DOHH2 (cell line): Measurements from ENCODE around the gene LYZL1.
"Not testable (repeated sequence)": the region's sequence is repeated elsewhere in the genome, so short reads cannot be mapped to it uniquely, and the experiment has no call there.

ENCODE experiments used
- H3F3A ChIP-seq: fragments of 200-600 bp; sonication (generic), shearing (Covaris generic); 2 replicates; pipeline ENCODE4 v1.6.0; 2016; ENCODE audit warnings: antibody characterized with exemption, mild to moderate bottlenecking; ENCODE audit not compliant: control insufficient read depth, insufficient read depth
- H3K27ac ChIP-seq: fragments of 200-600 bp; sonication (generic); 2 replicates; pipeline ENCODE4 v1.5.1; 2014; ENCODE audit warnings: low read depth, mild to moderate bottlenecking, low read length, moderate library complexity
- H3K27me3 ChIP-seq: fragments of 200-600 bp; sonication (generic); 2 replicates; pipeline ENCODE4 v1.6.1; 2014; ENCODE audit warnings: mild to moderate bottlenecking, low read length, mixed read lengths; ENCODE audit not compliant: control insufficient read depth
- H3K36me3 ChIP-seq: fragments of 200-600 bp; sonication (generic); 2 replicates; pipeline ENCODE4 v1.6.1; 2014; ENCODE audit warnings: mild to moderate bottlenecking, low read length, moderate library complexity, mixed read lengths; ENCODE audit not compliant: control insufficient read depth
- H3K4me1 ChIP-seq: fragments of 200-600 bp; sonication (generic); 2 replicates; pipeline ENCODE4 v1.6.1; 2014; ENCODE audit warnings: mild to moderate bottlenecking, low read length, mixed read lengths; ENCODE audit not compliant: control insufficient read depth
- H3K4me2 ChIP-seq: fragments of 200-600 bp; sonication (generic); 2 replicates; pipeline ENCODE4 v1.6.0; 2014; ENCODE audit warnings: mild to moderate bottlenecking, low read length, moderate library complexity
- H3K4me3 ChIP-seq: fragments of 200-600 bp; sonication (generic); 2 replicates; pipeline ENCODE4 v1.5.1; 2014; ENCODE audit warnings: mild to moderate bottlenecking, low read length, mixed read lengths
- H3K79me2 ChIP-seq: fragments of 200-600 bp; sonication (generic); 2 replicates; pipeline ENCODE4 v1.6.1; 2014; ENCODE audit warnings: mild to moderate bottlenecking, low read length, mixed read lengths; ENCODE audit not compliant: control insufficient read depth
- H3K9me2 ChIP-seq: fragments of 200-600 bp; sonication (generic); replicated peaks from 2 replicates; pipeline ENCODE4 v1.6.1; 2014; ENCODE audit warnings: mild to moderate bottlenecking, low read length, mixed read lengths; ENCODE audit not compliant: control insufficient read depth
- H3K9me3 ChIP-seq: fragments of 200-600 bp; sonication (generic); 2 replicates; pipeline ENCODE4 v1.6.1; 2014; ENCODE audit warnings: antibody characterized with exemption, low read length, mixed read lengths; ENCODE audit not compliant: control insufficient read depth, insufficient read depth
- H4K20me1 ChIP-seq: fragments of 200-600 bp; sonication (generic); 2 replicates; pipeline ENCODE4 v1.6.0; 2014; ENCODE audit warnings: low read depth, mild to moderate bottlenecking, antibody characterized with exemption, low read length, moderate library complexity; ENCODE audit not compliant: control insufficient read depth, insufficient read depth
- CTCF ChIP-seq: fragments of 200-600 bp; sonication (generic); IDR thresholded peaks from one replicate; pipeline ENCODE4 v1.5.1; 2014; ENCODE audit warnings: antibody characterized with exemption, mild to moderate bottlenecking, low read depth, low read length; ENCODE audit not compliant: poor library complexity, severe bottlenecking
- EZH2phosphoT487 ChIP-seq: fragments of 200-600 bp; sonication (generic); IDR thresholded peaks from 2 replicates; pipeline ENCODE4 v1.6.1; 2017; ENCODE audit warnings: borderline replicate concordance, mild to moderate bottlenecking, antibody characterized with exemption, low read length, moderate library complexity, mixed read lengths

The LYZL1 gene

GRCh38 chr10:29287635-29288034 is 1.2 kb upstream of the LYZL1 start:
- Histone ChIP-seq H3K4me3 (no peak overlapping the region), H3K9me2 (no peaks in the 10 kb centered on the region), H3K27me3 (peaks cover 14% of the 10 kb centered on the region), H3K36me3 (no peaks in the 10 kb centered on the region), H3K4me1 (no peaks in the 10 kb centered on the region), H3F3A (no peaks in the 10 kb centered on the region), H3K27ac (no peak overlapping the region), H3K79me2 (no peaks in the 10 kb centered on the region), H3K9me3 (no peaks in the 10 kb centered on the region), H4K20me1 (no peaks in the 10 kb centered on the region), H3K4me2 (no peak overlapping the region)
- TF ChIP-seq CTCF (no peak), EZH2phosphoT487 (no peak)

- not testable (repeated sequence) for H3K9me3 ChIP-seq, H3K4me3 ChIP-seq, H4K20me1 ChIP-seq, H3K79me2 ChIP-seq, H3K36me3 ChIP-seq, H3F3A ChIP-seq, H3K4me2 ChIP-seq, H3K27ac ChIP-seq, H3K4me1 ChIP-seq, H3K9me2 ChIP-seq, H3K27me3 ChIP-seq
Measured at GRCh38 chr10:29291561-29291960, 2.7 kb downstream of the LYZL1 start.

GRCh38 chr10:29292406-29292805 is 3.5 kb downstream of the LYZL1 start:
- H3K4me1 ChIP-seq, H3F3A ChIP-seq, H3K4me2 ChIP-seq, H3K4me3 ChIP-seq, H4K20me1 ChIP-seq, H3K9me2 ChIP-seq, H3K79me2 ChIP-seq, H3K27ac ChIP-seq, H3K36me3 ChIP-seq, H3K27me3 ChIP-seq, H3K9me3 ChIP-seq: not testable (repeated sequence)

- Histone ChIP-seq H3K4me2 (no peak overlapping the region), H3K27me3 (no peaks in the 10 kb centered on the region), H3K4me1 (no peaks in the 10 kb centered on the region), H3K36me3 (no peaks in the 10 kb centered on the region), H4K20me1 (no peaks in the 10 kb centered on the region), H3K79me2 (no peaks in the 10 kb centered on the region), H3K9me2 (no peaks in the 10 kb centered on the region), H3F3A (no peaks in the 10 kb centered on the region), H3K4me3 (no peak overlapping the region), H3K9me3 (no peaks in the 10 kb centered on the region), H3K27ac (no peak overlapping the region)
- TF ChIP-seq EZH2phosphoT487 (no peak), CTCF (no peak)
Measured at GRCh38 chr10:29295813-29296212, 6.9 kb downstream of the LYZL1 start.
